GDM1 (cell line): ENCODE results near the gene TST.

Experiments
- DNase-seq: peaks from one replicate; lab custom pipeline; 2025; lab: John Stamatoyannopoulos, UW

TST gene

GRCh38 chr22:37032134-37032534, 12.9 kb upstream of the TST start:
- DNase-seq = no peak

- DNase-seq = no peak
These were observed 11.5 kb upstream of the TST start for GRCh38 chr22:37030560-37031281.

GRCh38 chr22:37028692-37029674, 9.7 kb upstream of the TST start:
- DNase-seq = no peak

GRCh38 chr22:37027556-37027955, 8.3 kb upstream of the TST start:
- DNase-seq = no peak

- DNase-seq = no peak
These were observed 7.1 kb upstream of the TST start for GRCh38 chr22:37026325-37026724.

- DNase-seq = no peak
These were observed 6.3 kb upstream of the TST start for GRCh38 chr22:37025500-37026070.

GRCh38 chr22:37024339-37025157, 5.3 kb upstream of the TST start:
- DNase-seq = no peak

GRCh38 chr22:37023743-37024338, 4.6 kb upstream of the TST start:
- DNase-seq = no peak

- DNase-seq = no peak
These were observed 3.5 kb upstream of the TST start for GRCh38 chr22:37022483-37023337.

GRCh38 chr22:37021710-37022482, 2.6 kb upstream of the TST start:
- peak; percentile 31 for DNase-seq

GRCh38 chr22:37021041-37021440, 1.8 kb upstream of the TST start:
- DNase-seq = no peak

- no peak for DNase-seq
These were observed 889 bp upstream of the TST start for GRCh38 chr22:37020192-37020479.

- DNase-seq = no peak
These were observed 385 bp downstream of the TST start for GRCh38 chr22:37018815-37019308.

- DNase-seq = no peak
These were observed 997 bp downstream of the TST start for GRCh38 chr22:37018086-37018814.

- no peak for DNase-seq
These were observed 1.9 kb downstream of the TST start for GRCh38 chr22:37017356-37017755.

- no peak for DNase-seq
These were observed 2.9 kb downstream of the TST start for GRCh38 chr22:37016134-37016910.

GRCh38 chr22:37015587-37015878, 3.7 kb downstream of the TST start:
- no peak for DNase-seq

GRCh38 chr22:37014835-37015586, 4.2 kb downstream of the TST start:
- no peak for DNase-seq
